ENCODE data around the gene KNDC1. TPM values are rescaled to one million over a fixed set of nuclear protein-coding genes. Genes with fewer than 3 reads are reported as not detected.

KNDC1 gene
- total RNA-seq, 1 experiment from 2014 or later = 1.2 TPM

DNA sequence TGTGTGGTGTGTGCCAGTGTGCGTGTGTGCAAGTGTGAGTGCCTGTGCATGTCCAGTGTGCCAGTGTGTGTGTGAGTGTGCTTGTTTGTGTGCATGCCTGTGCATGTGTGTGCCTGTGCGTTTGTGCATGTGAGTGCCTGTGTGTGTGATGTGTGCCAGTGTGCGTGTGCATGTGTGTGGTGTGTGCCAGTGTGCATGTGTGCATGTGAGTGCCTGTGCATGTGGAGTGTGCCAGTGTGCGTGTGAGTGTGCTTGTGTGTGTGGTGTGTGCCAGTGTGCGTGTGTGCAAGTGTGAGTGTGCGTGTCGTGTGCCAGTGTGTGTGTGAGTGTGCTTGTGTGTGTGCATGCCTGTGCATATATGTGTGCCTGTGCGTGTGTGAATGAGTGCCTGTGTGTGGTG is 38.5 kb upstream of the KNDC1 start:
- no peak overlapping the region for H3K4me3 Mint-ChIP-seq (ENCODE audit: low read depth, unreplicated experiment)
- CTCF ChIA-PET = no interaction called here
- H3K9me3 Mint-ChIP-seq (ENCODE audit: low read depth, unreplicated experiment) = peaks cover 4% of the 10 kb centered on the region
- intact Hi-C loops (cut with micrococcal nuclease; ENCODE audit: unreplicated experiment) = no loop called here
- H3K27ac Mint-ChIP-seq (ENCODE audit: unreplicated experiment) = no peak overlapping the region
- no peaks in the 10 kb centered on the region for H3K4me1 Mint-ChIP-seq (ENCODE audit: low read depth, unreplicated experiment)
- TF ChIP-seq, protein P1, sequence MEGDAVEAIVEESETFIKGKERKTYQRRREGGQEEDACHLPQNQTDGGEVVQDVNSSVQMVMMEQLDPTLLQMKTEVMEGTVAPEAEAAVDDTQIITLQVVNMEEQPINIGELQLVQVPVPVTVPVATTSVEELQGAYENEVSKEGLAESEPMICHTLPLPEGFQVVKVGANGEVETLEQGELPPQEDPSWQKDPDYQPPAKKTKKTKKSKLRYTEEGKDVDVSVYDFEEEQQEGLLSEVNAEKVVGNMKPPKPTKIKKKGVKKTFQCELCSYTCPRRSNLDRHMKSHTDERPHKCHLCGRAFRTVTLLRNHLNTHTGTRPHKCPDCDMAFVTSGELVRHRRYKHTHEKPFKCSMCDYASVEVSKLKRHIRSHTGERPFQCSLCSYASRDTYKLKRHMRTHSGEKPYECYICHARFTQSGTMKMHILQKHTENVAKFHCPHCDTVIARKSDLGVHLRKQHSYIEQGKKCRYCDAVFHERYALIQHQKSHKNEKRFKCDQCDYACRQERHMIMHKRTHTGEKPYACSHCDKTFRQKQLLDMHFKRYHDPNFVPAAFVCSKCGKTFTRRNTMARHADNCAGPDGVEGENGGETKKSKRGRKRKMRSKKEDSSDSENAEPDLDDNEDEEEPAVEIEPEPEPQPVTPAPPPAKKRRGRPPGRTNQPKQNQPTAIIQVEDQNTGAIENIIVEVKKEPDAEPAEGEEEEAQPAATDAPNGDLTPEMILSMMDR (IDR thresholded peaks at IDR 0.05; ENCODE audit: unreplicated experiment) = no peak
- H3K36me3 Mint-ChIP-seq (ENCODE audit: insufficient read depth, unreplicated experiment) = no peaks in the 10 kb centered on the region
- BruUV-seq (replicated peaks) = no TSS peak
- H3K27me3 Mint-ChIP-seq (ENCODE audit: unreplicated experiment) = peaks cover 44% of the 10 kb centered on the region
- DNase-seq = no peak

DNA sequence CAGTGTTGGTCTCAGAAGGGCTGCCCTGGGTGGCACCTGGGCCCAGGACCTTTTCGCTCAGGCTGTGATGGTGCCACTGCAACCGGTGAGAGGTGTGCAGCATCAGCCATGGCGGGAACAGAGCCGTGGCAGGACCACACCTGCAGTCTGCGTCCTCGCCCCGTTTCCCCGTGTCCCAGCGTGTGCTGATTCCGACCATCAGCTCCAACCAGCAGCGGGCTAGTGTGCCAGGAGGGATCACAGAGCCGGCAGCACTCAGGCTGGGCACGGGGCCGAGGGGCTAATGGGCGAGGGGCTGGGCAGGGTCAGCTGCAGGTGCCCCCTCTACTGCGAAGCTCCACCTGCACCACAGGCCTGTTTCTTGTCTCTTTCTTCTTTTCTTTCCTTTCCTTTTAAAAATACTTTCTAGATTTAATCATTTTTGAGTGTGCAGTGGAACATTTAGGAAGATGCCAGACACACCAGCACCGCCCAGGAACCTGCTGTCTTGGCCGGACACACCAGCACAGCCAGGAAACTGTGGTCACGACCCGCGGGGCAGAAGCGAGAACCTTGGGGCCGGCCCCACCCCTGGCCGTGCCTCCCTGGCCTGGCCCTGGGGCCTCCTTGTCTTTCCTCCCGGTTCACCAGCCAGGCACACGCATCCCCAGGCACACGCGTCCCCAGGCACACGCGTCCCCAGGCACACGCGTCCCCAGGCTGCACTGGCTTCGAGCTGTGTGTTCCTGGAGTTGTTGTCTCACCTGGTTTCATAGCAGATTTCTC is 37.7 kb upstream of the KNDC1 start:
- intact Hi-C loops (cut with micrococcal nuclease; ENCODE audit: unreplicated experiment) = no loop called here
- Mint-ChIP-seq H3K27me3 (ENCODE audit: unreplicated experiment) (peaks cover 44% of the 10 kb centered on the region), H3K9me3 (ENCODE audit: low read depth, unreplicated experiment) (peaks cover 4% of the 10 kb centered on the region), H3K36me3 (ENCODE audit: insufficient read depth, unreplicated experiment) (no peaks in the 10 kb centered on the region), H3K27ac (ENCODE audit: unreplicated experiment) (no peak overlapping the region), H3K4me3 (ENCODE audit: low read depth, unreplicated experiment) (no peak overlapping the region), H3K4me1 (ENCODE audit: low read depth, unreplicated experiment) (no peaks in the 10 kb centered on the region)
- CTCF ChIA-PET = no interaction called here
- BruUV-seq (replicated peaks) = no TSS peak
- TF ChIP-seq, protein P1 (IDR thresholded peaks at IDR 0.05; ENCODE audit: unreplicated experiment) = no peak
- no peak for DNase-seq

DNA sequence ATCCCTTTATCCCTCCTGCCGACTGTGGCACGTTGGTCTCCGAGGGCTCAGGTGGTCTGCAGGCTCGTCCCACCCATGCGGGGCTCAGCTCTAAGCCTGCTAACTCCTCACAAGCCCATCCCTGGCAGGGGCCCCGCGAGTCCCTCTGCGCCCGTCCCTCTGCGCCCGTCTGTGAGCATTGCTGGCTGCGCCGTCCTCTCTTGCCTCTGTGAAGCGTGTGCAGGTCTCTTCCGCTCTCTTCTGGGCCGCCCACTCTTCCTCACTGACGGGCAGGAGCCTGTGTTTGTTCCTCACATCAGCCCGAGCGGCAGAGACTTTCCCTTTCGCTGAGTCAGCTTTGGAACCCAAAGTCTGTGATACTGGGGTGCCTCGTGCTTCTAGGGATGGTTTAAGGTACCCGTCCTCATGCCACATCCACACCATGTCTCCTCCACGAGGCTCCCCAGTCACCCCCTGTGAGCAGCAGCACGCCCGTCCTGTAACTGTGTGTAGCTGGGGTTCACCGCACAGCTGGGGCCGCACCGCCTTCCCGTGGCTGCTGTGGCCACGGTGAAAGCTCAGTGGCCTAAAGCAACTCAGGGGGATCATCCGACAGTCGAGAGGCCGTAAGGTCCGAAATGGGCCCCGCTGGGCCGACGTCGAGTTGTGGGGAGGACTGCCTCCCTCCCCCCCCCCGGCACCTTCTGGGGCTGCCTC is 36.8 kb upstream of the KNDC1 start:
- Mint-ChIP-seq H3K4me1 (ENCODE audit: low read depth, unreplicated experiment) (no peaks in the 10 kb centered on the region), H3K27me3 (ENCODE audit: unreplicated experiment) (peaks cover 44% of the 10 kb centered on the region), H3K36me3 (ENCODE audit: insufficient read depth, unreplicated experiment) (no peaks in the 10 kb centered on the region), H3K27ac (ENCODE audit: unreplicated experiment) (no peak overlapping the region), H3K9me3 (ENCODE audit: low read depth, unreplicated experiment) (peaks cover 4% of the 10 kb centered on the region), H3K4me3 (ENCODE audit: low read depth, unreplicated experiment) (no peak overlapping the region)
- TF ChIP-seq, protein P1 (IDR thresholded peaks at IDR 0.05; ENCODE audit: unreplicated experiment) = no peak
- BruUV-seq (replicated peaks) = no TSS peak
- intact Hi-C loops (cut with micrococcal nuclease; ENCODE audit: unreplicated experiment) = no loop called here
- no peak for DNase-seq
- CTCF ChIA-PET = no interaction called here

DNA sequence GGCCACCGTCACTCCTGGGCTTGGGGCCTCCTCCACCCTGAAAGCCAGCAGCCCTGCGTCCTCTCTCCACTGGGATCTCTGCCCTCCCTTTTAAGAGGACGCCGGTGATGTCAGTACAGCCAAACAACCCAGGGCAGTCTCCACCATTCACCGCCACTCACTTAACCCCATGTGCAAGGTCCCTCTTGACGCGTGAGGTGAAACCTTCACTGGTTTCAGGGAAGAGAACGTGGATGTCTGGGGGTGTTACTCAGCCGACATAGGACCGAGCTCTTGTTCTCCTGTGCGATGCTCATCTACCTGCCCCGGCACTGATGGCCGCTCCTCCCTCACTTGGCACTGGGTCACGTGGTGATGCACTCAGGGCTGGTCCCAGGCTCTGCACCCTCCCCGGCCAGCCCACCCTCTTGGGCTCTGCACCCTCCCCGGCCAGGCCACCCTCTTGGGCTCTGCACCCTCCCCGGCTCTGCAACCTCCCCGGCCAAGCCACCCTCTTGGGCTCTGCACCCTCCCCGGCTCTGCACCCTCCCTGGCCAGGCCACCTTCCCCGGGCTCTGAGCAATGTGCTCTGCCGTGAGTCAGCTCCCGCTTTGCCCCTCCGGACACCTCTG is 36.2 kb upstream of the KNDC1 start:
- BruUV-seq (replicated peaks) = no TSS peak
- CTCF ChIA-PET = no interaction called here
- TF ChIP-seq, protein P1 (IDR thresholded peaks at IDR 0.05; ENCODE audit: unreplicated experiment) = no peak
- Mint-ChIP-seq H3K27me3 (ENCODE audit: unreplicated experiment) (peaks cover 38% of the 10 kb centered on the region), H3K36me3 (ENCODE audit: insufficient read depth, unreplicated experiment) (no peaks in the 10 kb centered on the region), H3K27ac (ENCODE audit: unreplicated experiment) (no peak overlapping the region), H3K4me3 (ENCODE audit: low read depth, unreplicated experiment) (no peak overlapping the region), H3K9me3 (ENCODE audit: low read depth, unreplicated experiment) (peaks cover 2% of the 10 kb centered on the region), H3K4me1 (ENCODE audit: low read depth, unreplicated experiment) (no peaks in the 10 kb centered on the region)
- DNase-seq = no peak
- intact Hi-C loops (cut with micrococcal nuclease; ENCODE audit: unreplicated experiment) = no loop called here

All from Calu3 (cell line).